ENCODE measurements around the gene RBM39. TPM values are rescaled to one million over a fixed set of nuclear protein-coding genes. Genes with fewer than 3 reads are reported as not detected.
"Not testable (repeated sequence)": the region's sequence is repeated elsewhere in the genome, so short reads cannot be mapped to it uniquely, and the experiment has no call there.

RBM39 gene
- total and polyA plus RNA-seq, 10 of the 15 experiments (the other 5 are each of a cell fraction or from before 2014, with no cell fraction given): 135 to 280 (median 217) TPM

DNA sequence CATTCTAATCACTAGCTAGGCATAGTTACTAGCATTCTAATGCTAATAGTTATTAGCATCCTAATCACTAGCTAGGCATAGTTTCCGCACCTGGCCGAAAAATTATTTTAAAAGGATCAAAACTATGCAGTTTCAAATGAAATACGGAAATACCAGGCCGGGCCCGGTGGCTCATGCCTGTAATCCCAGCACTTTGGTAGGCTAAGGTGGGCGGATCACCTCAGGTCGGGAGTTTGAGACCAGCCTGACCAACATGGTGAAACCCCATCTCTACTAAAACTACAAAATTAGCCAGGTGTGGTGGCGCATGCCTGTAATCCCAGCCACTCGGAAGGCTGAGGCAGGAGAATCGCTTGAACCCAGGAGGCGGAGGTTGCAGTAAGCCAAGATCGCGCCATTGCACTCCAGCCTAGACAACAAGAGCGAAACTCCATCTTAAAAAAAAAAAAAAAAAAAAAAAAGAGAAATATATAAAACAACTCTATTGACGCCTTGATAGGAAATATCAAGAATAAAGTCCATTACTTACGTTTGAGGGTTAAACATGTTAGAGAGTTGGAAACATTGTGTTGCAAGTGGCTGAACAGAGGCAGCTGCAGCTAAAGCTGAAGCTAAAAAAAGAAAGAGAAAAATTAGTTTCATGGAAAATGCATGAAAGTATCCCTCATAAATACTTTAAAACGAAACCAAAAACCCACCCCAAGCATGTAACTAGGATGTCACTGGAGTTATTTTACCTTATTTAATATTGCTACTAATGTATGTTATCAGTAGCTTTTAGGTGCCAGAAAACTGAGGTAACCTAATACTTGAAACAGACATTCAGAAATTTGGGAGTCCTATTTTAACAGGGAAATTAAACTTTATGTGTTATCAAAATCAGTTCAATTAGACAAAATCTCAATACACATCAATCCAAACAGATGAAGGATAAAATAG, 35.2 kb downstream of the RBM39 start:
- 95% methylated on average over 13 of the region's 17 CpGs for WGBS (ENCODE audit: insufficient coverage, insufficient replicate concordance, low lambda C conversion rate, missing lambda C conversion rate)
- peaks cover 21% of the 10 kb centered on the region for H3K79me2 ChIP-seq (ENCODE audit: control insufficient read depth, insufficient read depth, low read length)
- ChIA-PET SMC1A (ENCODE audit: uncharacterized antibody, unreplicated experiment) (interaction anchor here (2.2 kb wide), 1 partner anchor 12 kb away, joined by 6 read pairs; no protein-coding TSS in a partner anchor), POLR2A (interaction anchor here (0.7 to 1.6 kb wide), 4 partner anchors 12 to 461 kb away, joined by 4 to 5 read pairs (median 4); no protein-coding TSS in a partner anchor), RAD21 (ENCODE audit: unreplicated experiment) (interaction anchor here (0.8 kb wide), 1 partner anchor 36 kb away, joined by 3 read pairs; no protein-coding TSS in a partner anchor), CTCF (interaction anchor here (0.6 to 1.4 kb wide), 3 partner anchors 12 to 1376 kb away, joined by 3 to 4 read pairs (median 3); no protein-coding TSS in a partner anchor)
- DNase-seq (ENCODE audit: low read depth, low spot score); FAIRE-seq; H3K27ac ChIP-seq (ENCODE audit: control insufficient read depth, insufficient read depth); H3K4me1 ChIP-seq (ENCODE audit: control insufficient read depth, insufficient read depth, low read length); H3K4me2 ChIP-seq (ENCODE audit: control insufficient read depth, insufficient read depth); H3K9ac ChIP-seq (ENCODE audit: control insufficient read depth, insufficient read depth, low read length); intact Hi-C loops (cut with micrococcal nuclease; ENCODE audit: unreplicated experiment); ATAC-seq; in situ Hi-C loops (cut with MboI); BruUV-seq (replicated peaks); H2AFZ ChIP-seq (ENCODE audit: control insufficient read depth, low read depth, low read length); H3K27me3 ChIP-seq (replicated peaks in 1 of 2; ENCODE audit: control insufficient read depth in 2 of 2, insufficient read depth in 2 of 2, low read length in 1 of 2); H3K4me3 ChIP-seq; H4K20me1 ChIP-seq (ENCODE audit: control insufficient read depth, insufficient read depth); H3K9me3 ChIP-seq (replicated peaks; ENCODE audit: control insufficient read depth, insufficient read depth, low read length): not testable (repeated sequence)
- peaks cover 7 to 56% of the 10 kb centered on the region in 2 experiments for H3K36me3 ChIP-seq (ENCODE audit: control insufficient read depth in 2 of 2, insufficient read depth in 2 of 2, low read length in 1 of 2)
- TF ChIP-seq POLR2AphosphoS5 (IDR thresholded peaks at IDR 0.05; ENCODE audit: low read length): 0 out of 2 replicates have a peak, but pooled peaks have one; percentile 27

GRCh38 chr20:35705894-35706293, 36.2 kb downstream of the RBM39 start:
- ChIA-PET SMC1A (ENCODE audit: uncharacterized antibody, unreplicated experiment) (interaction anchor here (2.0 to 2.2 kb wide), 2 partner anchors 13 to 24 kb away, joined by 6 to 8 read pairs; no protein-coding TSS in a partner anchor), POLR2A (interaction anchor here (1.2 kb wide), 1 partner anchor 13 kb away, joined by 4 read pairs; no protein-coding TSS in a partner anchor), CTCF (interaction anchor here (0.6 to 1.4 kb wide), 2 partner anchors 13 to 1377 kb away, joined by 3 to 4 read pairs; no protein-coding TSS in a partner anchor)
- FAIRE-seq; H2AFZ ChIP-seq (ENCODE audit: control insufficient read depth, low read depth, low read length); H4K20me1 ChIP-seq (ENCODE audit: control insufficient read depth, insufficient read depth); in situ Hi-C loops (cut with MboI); H3K4me3 ChIP-seq; H3K4me2 ChIP-seq (ENCODE audit: control insufficient read depth, insufficient read depth); H3K9me3 ChIP-seq (replicated peaks; ENCODE audit: control insufficient read depth, insufficient read depth, low read length); BruUV-seq (replicated peaks); H3K27ac ChIP-seq (ENCODE audit: control insufficient read depth, insufficient read depth); H3K4me1 ChIP-seq (ENCODE audit: control insufficient read depth, insufficient read depth, low read length); intact Hi-C loops (cut with micrococcal nuclease; ENCODE audit: unreplicated experiment); H3K27me3 ChIP-seq (replicated peaks in 1 of 2; ENCODE audit: control insufficient read depth in 2 of 2, insufficient read depth in 2 of 2, low read length in 1 of 2); H3K9ac ChIP-seq (ENCODE audit: control insufficient read depth, insufficient read depth, low read length); RAD21 ChIA-PET (ENCODE audit: unreplicated experiment); DNase-seq (ENCODE audit: low read depth, low spot score); ATAC-seq: not testable (repeated sequence)
- Histone ChIP-seq H3K36me3 (ENCODE audit: control insufficient read depth in 2 of 2, insufficient read depth in 2 of 2, low read length in 1 of 2) (peaks cover 9 to 58% of the 10 kb centered on the region in 2 experiments), H3K79me2 (ENCODE audit: control insufficient read depth, insufficient read depth, low read length) (peaks cover 14% of the 10 kb centered on the region)
- WGBS (ENCODE audit: insufficient coverage, insufficient replicate concordance, low lambda C conversion rate, missing lambda C conversion rate): 98% methylated on average over 11 of the region's 11 CpGs

All from GM12878 (cell line).